Measurements from ENCODE around the gene MGMT.

DNA sequence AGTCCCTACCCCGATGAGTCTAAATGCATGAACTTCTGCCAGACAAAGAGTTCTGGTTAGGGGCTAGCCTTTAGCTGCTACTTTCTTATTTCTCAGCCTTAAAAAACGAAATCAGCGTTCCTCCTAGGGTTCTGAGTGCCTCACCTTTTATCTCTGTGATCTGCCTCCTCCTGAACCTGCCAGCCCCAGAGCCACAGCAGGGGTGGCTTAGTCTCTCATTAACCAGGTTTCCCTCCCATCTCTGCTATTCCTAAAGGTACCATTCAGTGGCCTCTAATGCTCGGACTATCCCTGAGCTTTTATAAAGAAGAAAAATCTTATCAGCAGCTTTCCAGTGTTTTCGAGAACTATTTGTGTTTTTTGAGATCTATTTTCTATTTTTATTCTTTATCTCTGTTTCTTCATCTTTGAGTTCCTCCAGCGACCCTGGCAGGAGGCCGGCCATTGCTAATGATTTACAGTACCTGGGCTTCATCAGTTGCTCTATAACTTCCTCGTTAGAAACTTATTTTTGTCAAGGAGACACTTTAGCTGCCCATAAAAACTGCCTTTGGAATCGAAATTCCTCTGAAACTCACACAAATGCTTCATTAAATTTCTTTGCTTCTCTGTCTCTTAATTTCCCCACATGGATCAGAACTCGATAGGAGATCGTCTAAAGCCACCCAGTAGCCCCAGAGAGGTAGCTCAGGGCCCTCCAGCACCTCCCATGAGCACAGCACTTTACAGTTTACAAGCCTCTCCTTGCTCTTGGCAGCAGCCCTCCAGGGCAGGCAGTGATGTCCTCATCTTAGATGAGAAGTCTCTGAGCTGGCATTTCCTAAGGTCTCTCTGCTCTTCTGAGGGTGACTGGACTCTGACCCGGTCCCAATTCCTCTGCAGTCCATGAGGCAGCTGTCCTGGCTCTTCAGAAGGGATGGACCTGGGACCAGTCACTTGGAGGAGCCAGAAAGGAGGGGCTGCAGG is 347.9 kb downstream of the MGMT start:
- no peak for TF ChIP-seq POLR2A (IDR thresholded peaks at IDR 0.05)
- TF ChIP-seq, protein P1, sequence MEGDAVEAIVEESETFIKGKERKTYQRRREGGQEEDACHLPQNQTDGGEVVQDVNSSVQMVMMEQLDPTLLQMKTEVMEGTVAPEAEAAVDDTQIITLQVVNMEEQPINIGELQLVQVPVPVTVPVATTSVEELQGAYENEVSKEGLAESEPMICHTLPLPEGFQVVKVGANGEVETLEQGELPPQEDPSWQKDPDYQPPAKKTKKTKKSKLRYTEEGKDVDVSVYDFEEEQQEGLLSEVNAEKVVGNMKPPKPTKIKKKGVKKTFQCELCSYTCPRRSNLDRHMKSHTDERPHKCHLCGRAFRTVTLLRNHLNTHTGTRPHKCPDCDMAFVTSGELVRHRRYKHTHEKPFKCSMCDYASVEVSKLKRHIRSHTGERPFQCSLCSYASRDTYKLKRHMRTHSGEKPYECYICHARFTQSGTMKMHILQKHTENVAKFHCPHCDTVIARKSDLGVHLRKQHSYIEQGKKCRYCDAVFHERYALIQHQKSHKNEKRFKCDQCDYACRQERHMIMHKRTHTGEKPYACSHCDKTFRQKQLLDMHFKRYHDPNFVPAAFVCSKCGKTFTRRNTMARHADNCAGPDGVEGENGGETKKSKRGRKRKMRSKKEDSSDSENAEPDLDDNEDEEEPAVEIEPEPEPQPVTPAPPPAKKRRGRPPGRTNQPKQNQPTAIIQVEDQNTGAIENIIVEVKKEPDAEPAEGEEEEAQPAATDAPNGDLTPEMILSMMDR (IDR thresholded peaks at IDR 0.05): no peak

Measured in testis (tissue), 2 donors.